A549 treated with AZD9567 at 1 μM for 4 hours (cell line): ENCODE results near the gene MGAT5B. TPM values are rescaled to one million over a fixed set of nuclear protein-coding genes. Genes with fewer than 3 reads are reported as not detected.

Experiments used
- total RNA-seq: library from RNA; stranded (reverse); fragments of 200-300 nt; extraction: Qiagen RNA extraction; gene quantifications from 5 replicates; pipeline ENCODE4 v1.2.3, GENCODE V29; 2022; ENCODE audit not compliant: insufficient read depth

Gene MGAT5B
- 9.8 to 20.8 TPM (median 19.5 TPM) in 5 replicates for total RNA-seq

GRCh38 chr17:76868176-76868668 is at the start of gene MGAT5B:
Gene MGAT5B (plus strand): TSS chr17:76868404. CDS start chr17:76869030, 626 bp downstream.

Other genes with a start within 250 kb of the MGAT5B start
- gene ST6GALNAC1, start 224.6 kb upstream of the MGAT5B start, total RNA-seq: 0.21 to 1.6 TPM (median 0.45 TPM) in 5 replicates
- 55.0 to 88.2 TPM (median 62.0 TPM) in 5 replicates for gene MXRA7, start 157.4 kb upstream of the MGAT5B start, total RNA-seq
- gene JMJD6, start 141.8 kb upstream of the MGAT5B start, total RNA-seq: 68.8 to 81.8 TPM (median 74.8 TPM) in 5 replicates
- 61.4 to 78.9 TPM (median 62.2 TPM) in 5 replicates for gene METTL23, start 141.6 kb upstream of the MGAT5B start, total RNA-seq
- gene SRSF2, start 131.1 kb upstream of the MGAT5B start, total RNA-seq: 457 to 511 TPM (median 473 TPM) in 5 replicates
- 20.5 to 31.5 TPM (median 20.8 TPM) in 5 replicates for gene MFSD11, start 130.3 kb upstream of the MGAT5B start, total RNA-seq